ENCODE measurements around the gene KRTAP10-2.

DNA sequence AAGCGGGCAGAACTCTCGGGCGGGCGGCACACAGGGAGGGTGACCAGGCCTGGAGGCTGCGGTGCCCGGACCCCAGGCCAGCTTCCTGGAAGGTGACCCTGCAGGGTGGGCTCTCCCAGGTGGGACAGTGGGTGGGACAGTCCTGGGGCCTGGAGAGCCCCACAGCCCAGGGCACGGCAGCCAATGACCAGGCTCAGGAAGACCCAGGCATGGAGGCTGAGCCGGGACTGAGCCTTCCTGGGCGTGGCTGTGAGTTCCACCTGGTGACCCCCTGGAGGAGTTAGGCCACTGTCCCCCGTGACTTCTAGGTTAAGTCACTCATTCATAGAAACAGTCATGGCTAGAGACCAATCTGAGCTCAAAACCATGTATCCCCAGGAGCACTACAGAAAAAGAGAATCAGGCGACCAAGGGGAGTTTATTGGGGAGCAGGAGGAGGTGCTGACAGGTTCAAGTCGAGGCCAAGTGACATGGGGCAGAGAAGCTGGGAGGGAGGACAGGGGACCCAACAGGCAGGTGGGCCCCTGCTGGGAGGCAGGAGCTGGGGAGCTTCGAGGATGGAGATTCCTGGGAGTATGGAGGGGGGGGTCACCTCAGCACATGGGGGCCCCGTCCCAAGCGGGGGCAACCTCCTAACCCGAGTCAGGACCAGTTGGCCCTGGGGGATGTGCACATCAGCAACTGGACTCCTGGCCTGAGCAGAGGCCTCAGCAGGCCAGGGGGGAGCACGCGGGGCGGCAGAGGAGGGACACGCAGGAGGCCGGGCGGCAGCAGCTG is 27.9 kb upstream of the KRTAP10-2 start:
- TF ChIP-seq, protein P1, sequence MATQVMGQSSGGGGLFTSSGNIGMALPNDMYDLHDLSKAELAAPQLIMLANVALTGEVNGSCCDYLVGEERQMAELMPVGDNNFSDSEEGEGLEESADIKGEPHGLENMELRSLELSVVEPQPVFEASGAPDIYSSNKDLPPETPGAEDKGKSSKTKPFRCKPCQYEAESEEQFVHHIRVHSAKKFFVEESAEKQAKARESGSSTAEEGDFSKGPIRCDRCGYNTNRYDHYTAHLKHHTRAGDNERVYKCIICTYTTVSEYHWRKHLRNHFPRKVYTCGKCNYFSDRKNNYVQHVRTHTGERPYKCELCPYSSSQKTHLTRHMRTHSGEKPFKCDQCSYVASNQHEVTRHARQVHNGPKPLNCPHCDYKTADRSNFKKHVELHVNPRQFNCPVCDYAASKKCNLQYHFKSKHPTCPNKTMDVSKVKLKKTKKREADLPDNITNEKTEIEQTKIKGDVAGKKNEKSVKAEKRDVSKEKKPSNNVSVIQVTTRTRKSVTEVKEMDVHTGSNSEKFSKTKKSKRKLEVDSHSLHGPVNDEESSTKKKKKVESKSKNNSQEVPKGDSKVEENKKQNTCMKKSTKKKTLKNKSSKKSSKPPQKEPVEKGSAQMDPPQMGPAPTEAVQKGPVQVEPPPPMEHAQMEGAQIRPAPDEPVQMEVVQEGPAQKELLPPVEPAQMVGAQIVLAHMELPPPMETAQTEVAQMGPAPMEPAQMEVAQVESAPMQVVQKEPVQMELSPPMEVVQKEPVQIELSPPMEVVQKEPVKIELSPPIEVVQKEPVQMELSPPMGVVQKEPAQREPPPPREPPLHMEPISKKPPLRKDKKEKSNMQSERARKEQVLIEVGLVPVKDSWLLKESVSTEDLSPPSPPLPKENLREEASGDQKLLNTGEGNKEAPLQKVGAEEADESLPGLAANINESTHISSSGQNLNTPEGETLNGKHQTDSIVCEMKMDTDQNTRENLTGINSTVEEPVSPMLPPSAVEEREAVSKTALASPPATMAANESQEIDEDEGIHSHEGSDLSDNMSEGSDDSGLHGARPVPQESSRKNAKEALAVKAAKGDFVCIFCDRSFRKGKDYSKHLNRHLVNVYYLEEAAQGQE (IDR thresholded peaks at IDR 0.05; ENCODE audit: low read depth) = no peak
- TF ChIP-seq CEBPB (IDR thresholded peaks at IDR 0.05) = no peak
- TF ChIP-seq TEAD4 (IDR thresholded peaks at IDR 0.05) = no peak
- TF ChIP-seq TAF1 (IDR thresholded peaks at IDR 0.05; ENCODE audit: low read depth) = no peak
- no peak for TF ChIP-seq EP300 (IDR thresholded peaks at IDR 0.05; ENCODE audit: borderline replicate concordance)
- no peak for TF ChIP-seq YY1 (IDR thresholded peaks at IDR 0.05; ENCODE audit: low read depth)
- TF ChIP-seq, protein P2, sequence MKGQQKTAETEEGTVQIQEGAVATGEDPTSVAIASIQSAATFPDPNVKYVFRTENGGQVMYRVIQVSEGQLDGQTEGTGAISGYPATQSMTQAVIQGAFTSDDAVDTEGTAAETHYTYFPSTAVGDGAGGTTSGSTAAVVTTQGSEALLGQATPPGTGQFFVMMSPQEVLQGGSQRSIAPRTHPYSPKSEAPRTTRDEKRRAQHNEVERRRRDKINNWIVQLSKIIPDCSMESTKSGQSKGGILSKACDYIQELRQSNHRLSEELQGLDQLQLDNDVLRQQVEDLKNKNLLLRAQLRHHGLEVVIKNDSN (IDR thresholded peaks at IDR 0.05) = no peak
- no peak for TF ChIP-seq ZBTB7A (IDR thresholded peaks at IDR 0.05; ENCODE audit: low read depth)
- no peak for TF ChIP-seq CREB1 (IDR thresholded peaks at IDR 0.05; ENCODE audit: low read depth)
- no peak for TF ChIP-seq RAD21 (IDR thresholded peaks at IDR 0.05; ENCODE audit: low read depth)
- TF ChIP-seq, protein P3, sequence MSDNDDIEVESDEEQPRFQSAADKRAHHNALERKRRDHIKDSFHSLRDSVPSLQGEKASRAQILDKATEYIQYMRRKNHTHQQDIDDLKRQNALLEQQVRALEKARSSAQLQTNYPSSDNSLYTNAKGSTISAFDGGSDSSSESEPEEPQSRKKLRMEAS (IDR thresholded peaks at IDR 0.05) = no peak; the same call in 1 of the 2 replicates
- no peak for TF ChIP-seq TCF12 (IDR thresholded peaks at IDR 0.05; ENCODE audit: low read depth)
- TF ChIP-seq EGR1 (IDR thresholded peaks at IDR 0.05) = no peak
- TF ChIP-seq FOXM1 (IDR thresholded peaks at IDR 0.05; ENCODE audit: borderline replicate concordance, low read depth) = no peak

Measured in Ishikawa (cell line).